SK-N-SH (cell line): Measurements from ENCODE around the gene GPR25. TPM values are rescaled to one million over a fixed set of nuclear protein-coding genes. Genes with fewer than 3 reads are reported as not detected.

Source experiments
- CTCF ChIA-PET: fragments of 300-600, 350-600 bp; formaldehyde crosslinking; extraction: SDS; loops from one replicate; lab custom pipeline; 2021; lab: Yijun Ruan, JAX
- POLR2A ChIA-PET: fragments of 350-600 bp; sonication (Branson Sonifier 250); formaldehyde crosslinking; extraction: SDS; loops from one replicate; lab custom pipeline; 2020; ENCODE audit warnings: antibody characterized with exemption, inconsistent platforms; lab: Yijun Ruan, JAX
- DNase-seq: peaks from one replicate; pipeline ENCODE4 v3.0.0; 2012
- H2AFZ ChIP-seq: fragments of 200-600 bp; sonication (generic); 2 replicates; pipeline ENCODE4 v1.8.1; 2016; ENCODE audit warnings: antibody characterized with exemption, mild to moderate bottlenecking, low read depth
- H3F3A ChIP-seq: fragments of 200-600 bp; sonication (generic); replicated peaks from 2 replicates; pipeline ENCODE3; 2016; ENCODE audit warnings: antibody characterized with exemption, mild to moderate bottlenecking; ENCODE audit not compliant: insufficient read depth
- H3K27ac ChIP-seq, 2 experiments: fragments of 200-500 bp in 1 of 2; fragments of 200-600 bp in 1 of 2; sonication (Bioruptor generic) in 1 of 2; sonication (generic), shearing (Covaris generic) in 1 of 2; 2 replicates each; pipeline versions ENCODE4 v1.5.1 to v1.6.1; 2014 to 2016; ENCODE audit warnings: low read depth in 2 of 2, inconsistent platforms in 1 of 2, low read length in 1 of 2, mild to moderate bottlenecking in 1 of 2, mixed read lengths in 1 of 2
- H3K27me3 ChIP-seq: fragments of 200-600 bp; sonication (generic), shearing (Covaris generic); 2 replicates; pipeline ENCODE4 v1.6.1; 2016; ENCODE audit warnings: mixed run types; ENCODE audit not compliant: insufficient read depth
- H3K36me3 ChIP-seq, 2 experiments: fragments of 200-500 bp in 1 of 2; fragments of 200-600 bp in 1 of 2; sonication (Bioruptor generic) in 1 of 2; sonication (generic) in 1 of 2; replicated peaks in 1 of 2; 2 replicates each; pipeline versions ENCODE3 to v1.5.1; 2014 to 2016; ENCODE audit warnings: low read length in 1 of 2, mild to moderate bottlenecking in 1 of 2; ENCODE audit not compliant: insufficient read depth in 2 of 2, control insufficient read depth in 1 of 2
- H3K4me1 ChIP-seq, 2 experiments: fragments of 200-500 bp in 1 of 2; fragments of 200-600 bp in 1 of 2; sonication (Bioruptor generic) in 1 of 2; sonication (generic), shearing (Covaris generic) in 1 of 2; 2 replicates each; pipeline versions ENCODE4 v1.5.1 to v1.6.1; 2014 to 2016; ENCODE audit warnings: low read depth in 1 of 2, low read length in 1 of 2, mixed run types in 1 of 2; ENCODE audit not compliant: insufficient read depth in 2 of 2, control insufficient read depth in 1 of 2
- H3K4me2 ChIP-seq: fragments of 200-600 bp; sonication (generic), shearing (Covaris generic); 2 replicates; pipeline ENCODE4 v1.6.1; 2017; ENCODE audit warnings: mixed run types
- H3K4me3 ChIP-seq, 2 experiments: fragments of 200-500 bp in 1 of 2; fragments of 200-600 bp in 1 of 2; sonication (Bioruptor generic) in 1 of 2; sonication (generic), shearing (Covaris generic) in 1 of 2; 2 replicates each; pipeline versions ENCODE4 v1.5.1 to v1.8.1; 2014 to 2016; ENCODE audit warnings: low read depth in 2 of 2, inconsistent platforms in 1 of 2, low read length in 1 of 2, mild to moderate bottlenecking in 1 of 2, mixed read lengths in 1 of 2, moderate library complexity in 1 of 2
- H3K79me2 ChIP-seq: fragments of 200-600 bp; sonication (generic); 2 replicates; pipeline ENCODE4 v1.8.1; 2017; ENCODE audit warnings: mild to moderate bottlenecking; ENCODE audit not compliant: insufficient read depth
- H3K9ac ChIP-seq: fragments of 200-600 bp; sonication (generic); 2 replicates; pipeline ENCODE4 v1.6.1; 2017; ENCODE audit warnings: mixed run types
- H3K9me2 ChIP-seq: fragments of 200-600 bp; sonication (generic); 2 replicates; pipeline ENCODE4 v1.6.1; 2017; ENCODE audit warnings: mixed run types
- H3K9me3 ChIP-seq: fragments of 200-600 bp; sonication (generic); 2 replicates; pipeline ENCODE4 v1.6.1; 2017; ENCODE audit warnings: mixed run types, mild to moderate bottlenecking, moderate library complexity
- H4K20me1 ChIP-seq: fragments of 200-600 bp; sonication (generic); 2 replicates; pipeline ENCODE4 v1.6.1; 2017; ENCODE audit warnings: mild to moderate bottlenecking, mixed run types; ENCODE audit not compliant: insufficient read depth
- CHD2 ChIP-seq: fragments of 150-350 bp; IDR thresholded peaks from 2 replicates; pipeline ENCODE4 v1.6.1; 2018; ENCODE audit warnings: low read length; ENCODE audit not compliant: partially characterized antibody
- ELF1 ChIP-seq: IDR thresholded peaks from 2 replicates; pipeline ENCODE4 v1.4.0; 2012
- EP300 ChIP-seq, 2 experiments: IDR thresholded peaks; 2 replicates each; pipeline versions ENCODE4 v1.4.0 to v1.6.1; 2012; ENCODE audit warnings: borderline replicate concordance in 1 of 2, low read depth in 1 of 2, low read length in 1 of 2
- EZH2phosphoT487 ChIP-seq: fragments of 200-600 bp; sonication (generic); IDR thresholded peaks from 2 replicates; pipeline ENCODE4 v1.6.1; 2017; ENCODE audit warnings: low read depth, mixed run types, mild to moderate bottlenecking, antibody characterized with exemption, moderate library complexity, borderline replicate concordance
- FOSL2 ChIP-seq: IDR thresholded peaks from 2 replicates; pipeline ENCODE4 v1.4.0; 2012; ENCODE audit warnings: low read depth, mild to moderate bottlenecking, moderate library complexity, borderline replicate concordance
- FOXJ3 ChIP-seq: sonication (generic); formaldehyde crosslinking; IDR thresholded peaks from 2 replicates; pipeline ENCODE4 v1.5.1; 2020; ENCODE audit warnings: mild to moderate bottlenecking, missing genetic modification reagents
- FOXM1 ChIP-seq: IDR thresholded peaks from 2 replicates; pipeline ENCODE4 v1.4.0; 2012; ENCODE audit warnings: low read depth, mild to moderate bottlenecking
- GATA2 ChIP-seq: sonication (generic); formaldehyde crosslinking; IDR thresholded peaks from 2 replicates; pipeline ENCODE4 v1.5.0; 2020; ENCODE audit warnings: mild to moderate bottlenecking, missing genetic modification reagents
- JUND ChIP-seq: IDR thresholded peaks from 2 replicates; pipeline ENCODE4 v1.4.0; 2012
- NRF1 ChIP-seq: IDR thresholded peaks from 2 replicates; pipeline ENCODE4 v1.6.1; 2012; ENCODE audit warnings: low read depth, mild to moderate bottlenecking, low read length
- RXRA ChIP-seq: IDR thresholded peaks from 2 replicates; pipeline ENCODE4 v1.4.0; 2012; ENCODE audit warnings: low read depth, mild to moderate bottlenecking, borderline replicate concordance
- SMC3 ChIP-seq: IDR thresholded peaks from 2 replicates; pipeline ENCODE4 v1.6.1; 2012; ENCODE audit warnings: low read depth, low read length, improper control_type of control experiment
- TAF1 ChIP-seq: IDR thresholded peaks from 2 replicates; pipeline ENCODE4 v1.6.1; 2012; ENCODE audit warnings: low read depth, mild to moderate bottlenecking, low read length, moderate library complexity, borderline replicate concordance
- WGBS: methylation state at CpG from one replicate; pipeline ENCODE4 v1.1.6; 2017; ENCODE audit warnings: low lambda C conversion rate; 5-methylcytosine and 5-hydroxymethylcytosine counted together
- polyA plus RNA-seq, 3 experiments: library from polyadenylated mRNA; depleted of rRNA; stranded (reverse); fragments of >200 nt; gene quantifications; 2 replicates each; pipeline ENCODE4 v1.2.3, GENCODE V29; 2012
- TF ChIP-seq, protein P1 (sequence below): IDR thresholded peaks from 2 replicates; pipeline ENCODE4 v1.4.0; 2012; ENCODE audit warnings: low read depth, borderline replicate concordance
- TF ChIP-seq, protein P2 (sequence below): IDR thresholded peaks from 2 replicates; pipeline ENCODE4 v1.4.0; 2012; ENCODE audit warnings: low read depth
- TF ChIP-seq, protein P3 (sequence below): IDR thresholded peaks from 2 replicates; pipeline ENCODE4; 2012

Gene GPR25
- polyA plus RNA-seq, 1 of the 3 experiments (the other 2 are of a cell fraction) = not detected

DNA sequence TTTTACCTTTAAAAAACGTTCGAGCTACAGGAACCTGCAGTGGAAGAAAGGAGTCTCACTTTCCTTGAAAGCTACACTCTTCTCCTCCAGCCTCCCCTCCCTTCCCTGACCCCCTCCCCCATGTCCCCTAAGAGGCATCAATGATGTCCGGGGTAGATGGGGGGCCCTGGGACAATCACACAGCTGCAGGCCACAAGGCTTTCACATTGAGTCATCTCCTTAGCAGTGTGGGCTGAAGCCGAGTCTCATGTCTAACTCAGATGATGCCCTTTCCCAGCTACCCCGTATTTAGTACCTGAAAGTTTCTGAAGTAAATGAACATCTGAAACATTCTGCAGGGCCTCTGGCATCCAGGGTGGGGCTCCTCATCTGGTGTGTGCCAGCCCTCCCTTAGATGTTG lies 6.3 kb upstream of the GPR25 start (continued):
- TF ChIP-seq CHD2 (no peak), SMC3 (no peak), FOXM1 (no peak)
- TF ChIP-seq, protein P1, sequence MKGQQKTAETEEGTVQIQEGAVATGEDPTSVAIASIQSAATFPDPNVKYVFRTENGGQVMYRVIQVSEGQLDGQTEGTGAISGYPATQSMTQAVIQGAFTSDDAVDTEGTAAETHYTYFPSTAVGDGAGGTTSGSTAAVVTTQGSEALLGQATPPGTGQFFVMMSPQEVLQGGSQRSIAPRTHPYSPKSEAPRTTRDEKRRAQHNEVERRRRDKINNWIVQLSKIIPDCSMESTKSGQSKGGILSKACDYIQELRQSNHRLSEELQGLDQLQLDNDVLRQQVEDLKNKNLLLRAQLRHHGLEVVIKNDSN = no peak

- Histone ChIP-seq H3K4me2 (no peak overlapping the region), H4K20me1 (no peaks in the 10 kb centered on the region)
- TF ChIP-seq FOSL2 = no peak
- TF ChIP-seq RXRA = no peak
- TF ChIP-seq EZH2phosphoT487 = no peak
- TF ChIP-seq, protein P2, sequence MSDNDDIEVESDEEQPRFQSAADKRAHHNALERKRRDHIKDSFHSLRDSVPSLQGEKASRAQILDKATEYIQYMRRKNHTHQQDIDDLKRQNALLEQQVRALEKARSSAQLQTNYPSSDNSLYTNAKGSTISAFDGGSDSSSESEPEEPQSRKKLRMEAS = no peak
- TF ChIP-seq, all 33 proteins: peak for 0
- H3K9me3 ChIP-seq = no peaks in the 10 kb centered on the region
- H3K27me3 ChIP-seq = no peaks in the 10 kb centered on the region
- no peaks in the 10 kb centered on the region for H3K79me2 ChIP-seq
- DNase-seq = no peak
- peaks cover 10% of the 10 kb centered on the region for H3F3A ChIP-seq
- no peak overlapping the region for H3K4me3 ChIP-seq
- CTCF ChIA-PET = interaction anchor here (2.0 kb wide), 1 partner anchor 24 kb away, joined by 5 read pairs; no protein-coding TSS in a partner anchor
- no peak overlapping the region for H2AFZ ChIP-seq
- H3K4me1 ChIP-seq = peaks cover 0 to 4% of the 10 kb centered on the region in 2 experiments; a peak in 1 of 4 replicates
- H3K36me3 ChIP-seq = peaks cover 16% of the 10 kb centered on the region in 2 experiments
- 87% methylated on average over 7 of the region's 11 CpGs for WGBS
- no peak overlapping the region for H3K9ac ChIP-seq
- POLR2A ChIA-PET = no interaction called here
- H3K27ac ChIP-seq = no peak overlapping the region
- no peaks in the 10 kb centered on the region for H3K9me2 ChIP-seq
Measured at GRCh38 chr1:200867018-200867811, 5.6 kb upstream of the GPR25 start.

GRCh38 chr1:200869376-200869752 lies 3.4 kb upstream of the GPR25 start:
- Histone ChIP-seq H2AFZ (no peak overlapping the region), H3K79me2 (no peaks in the 10 kb centered on the region), H3F3A (peaks cover 3% of the 10 kb centered on the region), H3K4me3 (no peak overlapping the region), H3K27ac (no peak overlapping the region), H3K36me3 (no peaks in the 10 kb centered on the region), H3K4me1 (peaks cover 0 to 4% of the 10 kb centered on the region in 2 experiments; a peak in 1 of 4 replicates), H3K9me3 (no peaks in the 10 kb centered on the region)
- DNase-seq = no peak
- CTCF ChIA-PET = interaction anchor here (0.7 kb wide), 1 partner anchor 247 kb away, joined by 3 read pairs; no protein-coding TSS in a partner anchor
- POLR2A ChIA-PET = no interaction called here
- TF ChIP-seq FOXJ3 (CRISPR knock-in tag) = no peak
- TF ChIP-seq GATA2 (CRISPR knock-in tag) = no peak
- no peak for TF ChIP-seq JUND
- no peak for TF ChIP-seq ELF1
- TF ChIP-seq, protein P3, sequence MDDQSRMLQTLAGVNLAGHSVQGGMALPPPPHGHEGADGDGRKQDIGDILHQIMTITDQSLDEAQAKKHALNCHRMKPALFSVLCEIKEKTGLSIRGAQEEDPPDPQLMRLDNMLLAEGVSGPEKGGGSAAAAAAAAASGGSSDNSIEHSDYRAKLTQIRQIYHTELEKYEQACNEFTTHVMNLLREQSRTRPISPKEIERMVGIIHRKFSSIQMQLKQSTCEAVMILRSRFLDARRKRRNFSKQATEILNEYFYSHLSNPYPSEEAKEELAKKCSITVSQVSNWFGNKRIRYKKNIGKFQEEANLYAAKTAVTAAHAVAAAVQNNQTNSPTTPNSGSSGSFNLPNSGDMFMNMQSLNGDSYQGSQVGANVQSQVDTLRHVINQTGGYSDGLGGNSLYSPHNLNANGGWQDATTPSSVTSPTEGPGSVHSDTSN = no peak
- no peak for TF ChIP-seq NRF1
- TF ChIP-seq TAF1 = no peak
- no peak for TF ChIP-seq EP300 (IDR thresholded peaks at IDR 0.05; ENCODE audit: borderline replicate concordance in 1 of 2, low read depth in 1 of 2, low read length in 1 of 2)
- TF ChIP-seq, all 33 proteins: peak for 0
- no peak overlapping the region for H3K9ac ChIP-seq
- no peaks in the 10 kb centered on the region for H3K9me2 ChIP-seq
- no peak overlapping the region for H3K4me2 ChIP-seq
- 83% methylated on average over 5 of the region's 5 CpGs for WGBS
- H4K20me1 ChIP-seq = no peaks in the 10 kb centered on the region
- H3K27me3 ChIP-seq = no peaks in the 10 kb centered on the region
